HG03060 (cell line): ENCODE data around the gene MYO15B.

ENCODE experiments used
- ATAC-seq: cut with Tn5 transposase; IDR thresholded peaks from one replicate; pipeline ENCODE4 v1.9.1; 2021; ENCODE audit warnings: low read depth, moderate number of reproducible peaks; ENCODE audit not compliant: unreplicated experiment

MYO15B gene

GRCh38 chr17:75557852-75558665 is 29.5 kb upstream of the MYO15B start:
- ATAC-seq: no peak

GRCh38 chr17:75558666-75559530 is 28.7 kb upstream of the MYO15B start:
- ATAC-seq: no peak

- ATAC-seq: no peak
Measured at GRCh38 chr17:75559958-75560533, 27.6 kb upstream of the MYO15B start.

DNA sequence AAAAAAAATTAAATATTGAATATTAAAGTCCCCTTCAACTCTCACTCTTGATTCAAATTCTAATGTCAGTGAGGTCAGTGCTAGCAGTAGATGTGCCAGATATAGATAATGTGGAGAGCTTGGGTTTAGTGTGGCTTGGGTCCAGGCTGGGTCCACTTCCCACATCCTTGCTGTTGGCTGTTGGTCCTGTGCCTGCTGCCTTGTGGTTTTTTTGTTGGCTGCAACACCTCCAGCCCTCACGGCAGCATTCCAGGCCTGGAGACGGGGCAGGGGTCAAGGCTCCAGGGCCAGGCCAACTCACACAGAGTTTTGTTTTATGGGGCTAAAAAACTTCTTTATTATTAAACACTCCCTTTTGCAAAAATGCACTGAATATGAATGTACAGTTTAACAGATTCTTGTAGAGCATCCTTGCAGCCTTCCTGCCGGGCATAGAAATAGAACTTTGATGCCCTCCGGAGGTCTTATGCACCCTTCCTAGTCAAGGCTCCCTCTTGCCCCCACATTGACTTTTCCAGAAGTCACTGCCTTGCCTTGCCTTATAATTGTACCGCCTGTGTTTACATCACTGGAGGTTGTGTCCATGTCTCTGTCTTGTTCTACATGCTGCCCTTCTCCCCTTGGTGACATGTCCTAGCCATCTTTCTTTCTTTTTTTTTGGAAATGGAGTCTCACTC is 25.5 kb upstream of the MYO15B start:
- no peak for ATAC-seq

DNA sequence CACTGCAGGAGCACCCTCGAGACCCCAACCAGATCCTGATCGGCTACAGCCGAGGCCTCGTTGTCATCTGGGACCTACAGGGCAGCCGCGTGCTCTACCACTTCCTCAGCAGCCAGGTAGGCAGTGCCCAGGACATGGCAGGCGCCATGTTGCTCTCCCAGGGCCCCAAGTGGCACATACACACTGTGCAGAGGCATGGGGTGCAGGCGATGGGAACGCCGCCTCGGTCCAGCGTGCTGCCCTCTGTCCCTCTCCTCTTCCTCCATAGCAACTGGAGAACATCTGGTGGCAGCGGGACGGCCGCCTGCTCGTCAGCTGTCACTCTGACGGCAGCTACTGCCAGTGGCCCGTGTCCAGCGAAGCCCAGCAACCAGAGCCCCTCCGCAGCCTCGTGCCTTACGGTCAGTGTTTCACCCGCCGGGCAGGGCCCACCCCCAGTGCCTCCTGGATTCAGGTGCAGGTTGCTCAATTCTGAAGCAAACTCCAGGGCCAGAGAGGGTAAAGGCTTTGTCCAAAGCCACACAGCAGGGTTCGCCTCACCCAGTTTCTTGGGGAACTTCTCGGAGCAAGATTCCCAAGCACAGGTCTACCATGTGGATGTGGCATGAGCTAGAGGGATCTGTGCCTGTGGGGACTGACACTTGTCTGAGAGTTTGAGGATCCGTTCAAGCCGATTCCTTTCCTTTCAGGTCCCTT is 24.4 kb upstream of the MYO15B start:
- ATAC-seq: no peak

DNA sequence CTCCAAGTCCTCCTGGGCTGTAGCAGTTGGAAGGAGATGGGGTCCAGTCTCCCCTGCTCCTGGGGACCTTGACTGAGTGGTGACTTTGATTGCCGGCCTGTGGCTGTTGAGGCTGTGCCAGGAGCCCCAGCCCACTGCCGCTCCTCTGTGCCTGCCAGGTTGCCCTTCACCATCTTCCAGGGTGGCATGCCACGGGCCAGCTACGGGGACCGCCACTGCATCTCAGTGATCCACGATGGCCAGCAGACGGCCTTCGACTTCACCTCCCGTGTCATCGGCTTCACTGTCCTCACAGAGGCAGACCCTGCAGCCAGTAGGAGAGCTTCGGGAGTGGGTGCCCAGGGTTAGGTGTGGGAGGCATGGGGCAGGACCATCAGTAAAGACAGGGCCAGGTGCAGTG is 23.4 kb upstream of the MYO15B start:
- no peak for ATAC-seq

DNA sequence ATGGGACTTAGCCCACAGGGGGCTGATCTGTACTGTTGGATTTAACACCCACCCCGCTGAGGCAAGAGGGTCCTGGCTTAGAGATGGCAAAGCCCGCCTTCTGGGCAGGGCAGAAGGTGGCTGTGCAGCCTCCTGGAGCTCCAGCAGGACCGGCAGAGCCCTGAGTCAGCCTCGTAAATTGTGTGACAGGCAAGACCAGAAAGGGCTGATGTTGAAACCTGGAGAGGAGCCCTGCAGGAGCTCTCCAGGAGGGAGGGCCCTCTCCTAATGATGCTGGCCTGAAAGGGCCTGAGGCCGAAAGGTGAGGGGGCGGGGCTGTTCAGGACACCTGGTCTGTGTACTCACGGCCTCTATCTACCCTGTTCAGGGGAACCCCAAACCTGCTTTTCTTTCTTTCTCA is 22.5 kb upstream of the MYO15B start:
- no peak for ATAC-seq

- ATAC-seq: no peak
Measured at GRCh38 chr17:75565618-75566017, 22.0 kb upstream of the MYO15B start.

- no peak for ATAC-seq
Measured at GRCh38 chr17:75566416-75566815, 21.2 kb upstream of the MYO15B start.

DNA sequence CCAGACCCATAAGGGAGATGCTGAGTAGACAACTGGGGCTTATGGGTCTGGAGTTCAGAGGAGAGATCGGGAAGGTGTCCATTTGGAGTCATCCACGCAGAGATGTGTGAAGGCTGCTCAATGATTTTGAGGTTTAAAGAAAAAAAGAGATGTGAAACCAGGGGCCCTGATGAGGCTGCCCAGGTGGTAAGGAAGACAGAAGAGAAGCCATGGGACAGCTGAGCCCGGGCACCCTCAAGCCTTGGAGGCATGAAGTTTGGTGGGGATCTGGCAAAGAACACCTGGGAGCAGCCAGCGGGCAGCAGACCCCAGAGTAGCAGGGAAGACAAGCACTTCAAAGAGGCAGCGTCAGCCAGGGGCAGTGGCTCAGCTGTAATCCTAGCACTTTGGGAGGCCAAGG is 20.8 kb upstream of the MYO15B start:
- no peak for ATAC-seq

DNA sequence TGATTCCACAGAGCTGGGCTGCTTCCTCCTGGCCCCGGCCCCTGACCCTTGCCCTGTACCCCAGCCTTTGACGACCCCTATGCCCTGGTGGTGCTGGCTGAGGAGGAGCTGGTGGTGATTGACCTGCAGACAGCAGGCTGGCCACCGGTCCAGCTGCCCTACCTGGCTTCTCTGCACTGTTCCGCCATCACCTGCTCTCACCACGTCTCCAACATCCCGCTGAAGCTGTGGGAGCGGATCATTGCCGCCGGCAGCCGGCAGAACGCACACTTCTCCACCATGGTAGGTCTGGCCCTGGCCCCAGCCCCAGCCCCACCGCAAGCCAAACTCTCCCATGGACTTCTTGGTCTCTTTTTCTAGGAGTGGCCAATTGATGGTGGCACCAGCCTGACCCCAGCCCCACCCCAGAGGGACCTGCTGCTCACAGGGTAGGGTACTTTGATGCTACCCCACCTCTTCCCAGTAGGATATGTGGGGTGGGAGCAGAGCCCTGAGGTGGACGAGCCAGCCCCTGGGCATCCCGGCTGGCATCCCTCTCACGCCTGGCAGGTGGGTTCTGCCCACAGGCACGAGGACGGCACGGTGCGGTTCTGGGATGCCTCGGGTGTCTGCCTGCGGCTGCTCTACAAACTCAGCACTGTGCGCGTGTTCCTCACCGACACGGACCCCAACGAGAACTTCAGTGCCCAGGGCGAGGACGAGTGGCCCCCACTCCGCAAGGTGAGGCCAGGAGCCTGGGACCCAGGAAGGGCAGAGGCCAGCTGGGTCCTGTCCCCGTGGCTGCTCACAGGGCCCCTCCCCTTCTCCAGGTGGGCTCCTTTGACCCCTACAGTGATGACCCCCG is 19.0 kb upstream of the MYO15B start:
- ATAC-seq: no peak

- no peak for ATAC-seq
Measured at GRCh38 chr17:75570034-75570676, 17.4 kb upstream of the MYO15B start.

- no peak for ATAC-seq
Measured at GRCh38 chr17:75570772-75571171, 16.8 kb upstream of the MYO15B start.

DNA sequence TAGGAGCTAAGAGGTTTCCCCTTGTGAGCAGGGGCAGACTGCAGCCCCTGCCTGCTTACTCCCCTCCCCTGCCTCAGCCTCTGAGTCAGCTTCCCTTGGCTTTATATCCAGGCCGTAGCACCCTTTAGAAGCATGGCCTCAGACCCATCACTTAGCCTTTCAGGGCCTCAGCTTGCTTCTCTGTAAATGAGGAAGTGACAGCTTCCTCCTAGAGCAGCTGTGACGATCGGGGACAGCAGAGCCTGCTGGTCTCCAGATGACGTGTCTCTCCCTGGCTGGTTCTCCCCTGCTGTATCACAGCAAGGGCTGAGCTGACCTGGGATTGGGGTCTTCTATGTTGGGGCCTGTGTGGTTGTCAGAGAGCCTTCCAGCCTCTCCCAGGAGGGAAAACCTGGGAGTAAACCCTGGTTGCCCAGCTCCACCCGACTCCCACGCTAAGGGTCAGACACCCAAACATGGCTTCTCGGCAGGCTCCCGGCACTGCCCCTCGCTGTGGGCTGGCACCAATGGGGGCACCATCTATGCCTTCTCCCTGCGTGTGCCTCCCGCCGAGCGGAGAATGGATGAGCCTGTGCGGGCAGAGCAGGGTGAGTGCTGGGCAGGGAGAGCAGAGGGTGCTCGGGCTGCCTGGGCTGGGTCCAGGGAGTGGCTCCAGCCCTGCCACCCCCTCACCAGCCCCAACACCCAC is 16.3 kb upstream of the MYO15B start:
- no peak for ATAC-seq

DNA sequence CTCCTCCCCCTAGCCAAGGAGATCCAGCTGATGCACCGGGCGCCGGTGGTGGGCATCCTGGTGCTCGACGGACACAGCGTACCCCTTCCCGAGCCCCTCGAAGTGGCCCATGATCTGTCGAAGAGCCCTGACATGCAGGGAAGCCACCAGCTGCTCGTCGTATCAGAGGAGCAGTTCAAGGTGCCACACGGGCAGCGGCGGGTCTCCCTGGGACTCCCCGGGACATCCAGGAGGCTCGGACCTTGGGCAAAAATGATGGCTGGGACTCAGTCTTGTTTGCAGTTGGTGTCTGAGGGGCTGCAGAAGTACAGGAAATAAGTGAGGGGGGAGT is 15.8 kb upstream of the MYO15B start:
- ATAC-seq: no peak

DNA sequence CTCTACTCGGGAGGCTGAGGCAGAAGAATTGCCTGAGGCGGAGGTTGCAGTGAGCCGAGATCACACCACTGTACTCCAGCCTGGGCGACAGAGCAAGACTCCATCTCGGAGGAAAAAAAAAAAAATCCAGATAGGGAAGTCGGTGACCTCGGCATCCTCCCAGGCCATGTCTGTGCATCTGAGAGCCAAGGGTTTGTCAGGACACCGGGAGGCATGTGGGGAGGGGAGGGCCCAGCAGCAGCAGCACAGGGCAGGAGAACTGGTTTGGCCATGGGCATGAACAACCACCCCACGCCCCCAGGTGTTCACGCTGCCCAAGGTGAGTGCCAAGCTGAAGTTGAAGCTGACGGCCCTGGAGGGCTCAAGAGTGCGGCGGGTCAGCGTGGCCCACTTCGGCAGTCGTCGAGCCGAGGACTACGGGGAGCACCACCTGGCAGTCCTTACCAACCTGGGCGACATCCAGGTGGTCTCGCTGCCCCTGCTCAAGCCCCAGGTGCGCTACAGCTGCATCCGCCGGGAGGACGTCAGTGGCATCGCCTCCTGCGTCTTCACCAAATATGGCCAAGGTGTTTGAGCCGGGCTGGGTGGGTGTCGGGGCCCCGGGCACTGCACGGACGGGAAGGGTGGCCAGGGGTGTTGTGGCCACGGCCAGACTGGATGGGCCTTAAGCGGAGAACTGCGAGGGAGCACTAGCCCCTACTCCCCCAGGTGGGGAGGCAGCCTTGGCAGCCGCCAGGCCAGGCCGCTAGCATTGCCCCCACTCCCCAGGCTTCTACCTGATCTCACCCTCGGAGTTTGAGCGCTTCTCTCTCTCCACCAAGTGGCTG is 14.7 kb upstream of the MYO15B start:
- no peak for ATAC-seq

GRCh38 chr17:75573540-75573957 is 14.1 kb upstream of the MYO15B start:
- ATAC-seq: no peak

DNA sequence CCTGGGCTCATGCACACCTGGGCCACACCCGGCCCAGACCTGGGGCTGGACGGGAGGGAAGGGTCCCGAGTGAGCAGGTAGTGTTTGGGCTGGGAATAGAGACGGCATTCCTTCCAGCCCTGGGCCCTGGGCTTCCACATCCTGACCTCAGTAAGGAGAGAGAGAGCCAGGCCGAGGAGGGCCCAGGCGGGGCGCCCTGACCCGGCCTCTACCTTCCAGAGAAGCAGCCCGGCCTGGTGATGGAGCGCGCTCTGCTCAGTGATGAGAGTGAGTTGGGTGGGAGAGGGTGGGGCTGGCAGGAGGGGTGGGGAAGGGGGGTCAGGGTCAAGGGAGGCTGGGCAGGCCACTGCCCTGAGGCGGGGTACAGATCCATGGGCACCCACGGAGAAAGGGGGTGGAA is 13.6 kb upstream of the MYO15B start:
- no peak for ATAC-seq
